Thoracic aorta (tissue), 2 donors: ENCODE data around the gene ETV5. TPM values are rescaled to one million over a fixed set of nuclear protein-coding genes. Genes with fewer than 3 reads are reported as not detected.
A peak's percentile ranks its signal among the peaks of the same experiment; 100 is the strongest.

Experiments used
- ATAC-seq: fragments of 150-250 bp; one replicate; pipeline ENCODE4 v1.8.0; 2017; ENCODE audit warnings: low read depth; ENCODE audit not compliant: insufficient number of reproducible peaks, low FRiP score
- DNase-seq: peaks from one replicate; pipeline ENCODE4 v3.0.0-alpha.2; 2020; ENCODE audit warnings: low spot score
- H3K27ac ChIP-seq, 2 donors: fragments of 200-600 bp; sonication (generic); 1 replicate in 1 of 2; 2 replicates in 1 of 2; pipeline ENCODE4 v1.5.1; 2016; ENCODE audit warnings: mild to moderate bottlenecking in 2 of 2, moderate library complexity in 2 of 2
- H3K27me3 ChIP-seq: fragments of 200-600 bp; sonication (generic); replicated peaks from 2 replicates; pipeline ENCODE4 v1.6.0; 2016; ENCODE audit warnings: mild to moderate bottlenecking; ENCODE audit not compliant: insufficient read depth
- H3K36me3 ChIP-seq: fragments of 200-600 bp; sonication (generic); one replicate; pipeline ENCODE4 v1.5.1; 2016
- H3K4me1 ChIP-seq, 2 donors: fragments of 200-600 bp; sonication (generic); 1 replicate in 1 of 2; 2 replicates in 1 of 2; pipeline versions ENCODE4 v1.5.1 to v1.6.0; 2016; ENCODE audit warnings: low read depth in 2 of 2, mild to moderate bottlenecking in 1 of 2; ENCODE audit not compliant: control insufficient read depth in 1 of 2
- H3K4me3 ChIP-seq: fragments of 200-600 bp; sonication (generic); 2 replicates; pipeline ENCODE4 v1.5.1; 2016; ENCODE audit warnings: mild to moderate bottlenecking
- H3K9me3 ChIP-seq: fragments of 200-600 bp; sonication (generic); 2 replicates; pipeline ENCODE4 v1.5.1; 2016
- CTCF ChIP-seq: fragments of 200-600 bp; sonication (generic); IDR thresholded peaks from one replicate; pipeline ENCODE4 v1.5.1; 2019; ENCODE audit warnings: antibody characterized with exemption
- total RNA-seq, 2 donors: library from RNA; depleted of rRNA; stranded (reverse); fragments of >200 nt; gene quantifications; one replicate each; pipeline versions ENCODE4 v1.1.0 to v1.2.3, GENCODE V29; 2016

The ETV5 gene
- 100 to 1,000 TPM in 1 of 2 donors, 10 to 100 TPM in 1; 43.6 to 362 TPM for total RNA-seq

GRCh38 chr3:186108941-186109865, at the start of gene ETV5:
Gene ETV5, minus strand, starts transcription at chr3:186109089. Its CDS starts 3,221 bp downstream, at chr3:186105868.
- Histone ChIP-seq H3K27ac (peak within 1 kb of the TSS; percentile 90 to 96), H3K27me3 (no peaks in the 10 kb centered on the region), H3K4me1 (peaks cover 7 to 26% of the 10 kb centered on the region in 2 donors), H3K4me3 (peak within 1 kb of the TSS; percentile 93), H3K9me3 (no peaks in the 10 kb centered on the region), H3K36me3 (no peaks in the 10 kb centered on the region)
- DNase-seq (peak; percentile 98), ATAC-seq (peak; percentile 96)
- TF ChIP-seq CTCF: no peak

- no peaks in the 10 kb centered on the region for H3K27me3 ChIP-seq
- no peak overlapping the region for H3K4me3 ChIP-seq
- no peaks in the 10 kb centered on the region for H3K4me1 ChIP-seq
- no peaks in the 10 kb centered on the region for H3K9me3 ChIP-seq
- no peaks in the 10 kb centered on the region for H3K36me3 ChIP-seq
- TF ChIP-seq CTCF: no peak
- ATAC-seq: no peak
- H3K27ac ChIP-seq: no peak overlapping the region
- DNase-seq: no peak
Observed at GRCh38 chr3:186154641-186155040, 45.8 kb upstream of the ETV5 start.

- no peak for TF ChIP-seq CTCF
- H3K27ac ChIP-seq: no peak overlapping the region
- H3K4me1 ChIP-seq: no peaks in the 10 kb centered on the region
- H3K9me3 ChIP-seq: no peaks in the 10 kb centered on the region
- H3K27me3 ChIP-seq: no peaks in the 10 kb centered on the region
- H3K4me3 ChIP-seq: no peak overlapping the region
- no peaks in the 10 kb centered on the region for H3K36me3 ChIP-seq
- no peak for ATAC-seq
- no peak for DNase-seq
Observed at GRCh38 chr3:186152889-186153292, 44.0 kb upstream of the ETV5 start.

- no peak for DNase-seq
- no peak for ATAC-seq
Observed at GRCh38 chr3:186152361-186152798, 43.5 kb upstream of the ETV5 start.

More at GRCh38 chr3:186152361-186152798, 43.5 kb upstream of the ETV5 start:
- H3K36me3 ChIP-seq: no peaks in the 10 kb centered on the region
- no peaks in the 10 kb centered on the region for H3K4me1 ChIP-seq
- H3K9me3 ChIP-seq: no peaks in the 10 kb centered on the region
- H3K4me3 ChIP-seq: no peak overlapping the region
- H3K27me3 ChIP-seq: no peaks in the 10 kb centered on the region
- H3K27ac ChIP-seq: no peak overlapping the region
- TF ChIP-seq CTCF: no peak
